Stimulated activated CD8-positive, alpha-beta memory T cell treated with anti-CD3 and anti-CD28 coated beads, Interleukin-7, amount 100 ng/mL, for 1 hour (primary cell): ENCODE results near the gene GBE1.

ENCODE experiments used
- DNase-seq, 2 donors: peaks; one replicate each; pipeline ENCODE4 v3.0.0-alpha.2; 2020; ENCODE audit warnings: low read depth in 2 of 2

Gene GBE1

GRCh38 chr3:81468391-81468790 is 293.1 kb downstream of the GBE1 start:
- DNase-seq: no peak

DNA sequence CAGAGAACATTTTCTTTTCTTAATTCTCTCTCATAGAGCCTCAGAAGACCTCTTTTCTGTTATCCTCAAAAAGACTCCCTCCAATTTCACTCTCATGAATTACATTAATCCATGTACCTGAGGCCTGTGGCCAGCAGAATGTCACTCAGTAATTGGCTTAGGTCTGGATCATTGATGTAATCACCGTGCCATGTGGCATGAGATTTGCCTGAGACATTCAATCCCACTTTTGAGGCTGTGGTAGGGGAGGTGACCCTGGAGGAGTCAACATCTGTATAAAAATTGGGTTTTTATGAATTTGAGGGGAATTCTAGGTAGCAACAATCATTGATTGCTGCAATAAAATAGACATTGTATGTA is 295.3 kb downstream of the GBE1 start:
- no peak for DNase-seq

DNA sequence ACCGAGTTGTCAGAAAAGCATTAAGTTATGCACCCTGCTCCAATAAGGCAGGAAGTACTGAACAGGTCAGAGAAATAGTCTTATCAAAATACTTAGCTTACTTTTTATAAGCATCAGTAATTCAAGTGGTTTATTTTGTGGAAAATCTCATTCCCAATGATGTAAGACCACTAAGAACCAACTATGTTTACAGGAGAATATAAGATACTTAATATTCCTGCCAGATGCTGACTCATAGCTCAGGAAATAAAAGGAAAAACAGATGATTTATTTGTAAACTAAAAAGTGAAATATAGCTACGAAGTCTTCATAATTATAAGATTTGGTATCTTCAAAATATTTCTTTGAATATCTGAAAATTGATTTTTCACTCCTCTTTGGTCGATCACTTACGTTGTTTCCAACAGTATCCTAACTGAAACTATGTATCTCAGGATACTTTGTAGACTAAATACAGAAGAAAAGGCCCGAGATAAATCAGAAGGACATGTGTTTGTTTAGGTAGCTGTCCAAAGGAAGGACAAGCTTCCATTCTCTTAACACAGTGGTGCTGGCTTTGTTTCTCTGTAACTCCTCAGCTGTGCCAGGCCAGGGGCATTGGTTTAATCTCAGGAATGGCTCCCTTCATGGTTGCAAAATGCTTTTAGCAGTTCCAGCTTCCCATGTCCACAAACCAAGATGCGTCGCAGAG is 295.8 kb downstream of the GBE1 start:
- DNase-seq: no peak

DNA sequence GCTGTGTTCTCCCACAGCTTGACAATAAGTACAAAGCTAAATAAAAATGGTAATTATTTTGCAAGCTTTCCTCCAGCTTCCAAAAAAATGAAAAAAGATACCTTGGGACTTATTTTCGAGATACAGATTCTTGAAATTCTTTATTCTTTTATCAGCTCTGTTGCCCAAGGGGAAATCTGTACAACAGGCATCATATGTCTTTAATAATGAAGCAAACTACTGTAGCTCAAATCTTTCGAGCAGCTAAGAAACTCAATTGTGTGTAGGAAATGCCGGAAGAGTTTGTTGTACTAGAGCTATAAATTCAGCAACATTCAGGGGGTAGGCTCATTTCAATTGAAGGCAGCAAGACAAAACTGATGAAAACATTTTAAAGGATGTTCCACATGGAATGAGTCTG is 297.7 kb downstream of the GBE1 start:
- DNase-seq: no peak

GRCh38 chr3:81462921-81463320 is 298.5 kb downstream of the GBE1 start:
- DNase-seq: no peak

GRCh38 chr3:81459733-81460132 is 301.7 kb downstream of the GBE1 start:
- DNase-seq: no peak

- no peak for DNase-seq
Measured at GRCh38 chr3:81452418-81452817, 309.0 kb downstream of the GBE1 start.

GRCh38 chr3:81451611-81452010 is 309.8 kb downstream of the GBE1 start:
- DNase-seq: no peak

DNA sequence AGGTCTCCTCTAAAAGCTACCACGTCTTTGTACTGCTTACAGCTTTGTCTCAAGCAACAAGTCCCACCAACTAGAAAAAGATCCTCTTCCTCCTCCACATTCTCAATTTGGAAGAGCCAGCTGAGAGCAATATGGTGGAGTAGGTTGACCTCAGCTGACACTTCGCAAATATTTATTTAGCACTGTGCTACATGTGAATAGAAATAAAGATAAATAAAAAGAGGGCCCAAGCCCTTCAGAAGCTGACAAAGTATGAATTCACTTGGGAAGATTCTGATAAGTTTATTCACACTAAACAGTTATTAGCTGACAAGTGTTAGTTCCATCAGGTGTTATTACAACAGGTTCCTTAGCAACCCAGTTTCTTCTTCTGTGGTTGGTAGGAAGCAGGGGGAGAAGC is 310.3 kb downstream of the GBE1 start:
- no peak for DNase-seq

GRCh38 chr3:81446806-81447205 is 314.6 kb downstream of the GBE1 start:
- no peak for DNase-seq

DNA sequence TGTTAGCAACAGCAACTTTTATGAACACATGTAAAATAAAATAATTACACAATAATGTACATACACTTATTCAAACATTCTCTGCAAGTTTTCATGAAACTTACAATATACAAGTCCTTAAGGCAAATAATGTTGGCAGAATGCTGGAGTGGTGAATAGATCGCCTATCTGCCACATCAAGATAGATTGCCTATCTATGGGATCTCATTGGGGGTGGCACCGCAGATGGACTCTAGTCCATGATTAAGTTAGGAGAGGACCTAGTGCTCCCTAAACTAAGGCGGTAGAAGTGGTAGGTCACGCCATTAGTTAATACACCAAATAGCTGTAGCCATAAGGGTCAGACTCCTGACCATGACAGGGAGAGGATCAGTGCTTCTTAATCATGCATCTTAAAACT is 315.7 kb downstream of the GBE1 start:
- DNase-seq: no peak

DNA sequence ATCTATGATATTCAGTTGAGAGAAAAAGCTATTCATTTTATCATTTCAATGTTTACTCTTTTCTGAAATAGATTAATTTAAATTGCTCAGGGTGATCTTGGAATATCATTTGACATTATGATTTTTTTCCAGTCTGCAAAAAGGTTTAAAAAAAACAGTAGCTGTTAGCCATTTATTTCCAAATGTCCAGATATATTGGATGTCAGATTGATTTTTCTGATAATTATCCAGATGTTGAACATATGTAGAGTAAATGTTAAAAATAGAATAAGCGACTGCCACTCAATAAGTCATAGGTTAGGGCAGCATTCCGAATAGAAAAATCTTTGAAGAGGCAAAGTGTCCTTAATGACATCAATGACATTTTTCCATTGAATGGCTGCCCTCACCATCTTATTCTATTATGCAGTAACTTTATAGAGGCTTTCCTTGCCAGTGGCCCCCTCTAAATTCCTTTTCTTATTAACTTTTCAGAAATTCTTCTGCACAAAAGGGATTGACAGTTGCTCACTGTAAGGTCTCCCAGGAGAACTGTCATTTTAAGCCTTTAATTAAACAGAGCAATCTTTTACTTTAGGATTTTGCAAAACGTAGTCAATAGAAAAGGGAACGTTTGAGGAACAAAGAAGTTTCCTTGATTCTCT is 316.5 kb downstream of the GBE1 start:
- no peak for DNase-seq

- no peak for DNase-seq
Measured at GRCh38 chr3:81443958-81444357, 317.5 kb downstream of the GBE1 start.

- no peak for DNase-seq
Measured at GRCh38 chr3:81443457-81443782, 318.0 kb downstream of the GBE1 start.

GRCh38 chr3:81442758-81443456 is 318.5 kb downstream of the GBE1 start:
- DNase-seq: no peak

DNA sequence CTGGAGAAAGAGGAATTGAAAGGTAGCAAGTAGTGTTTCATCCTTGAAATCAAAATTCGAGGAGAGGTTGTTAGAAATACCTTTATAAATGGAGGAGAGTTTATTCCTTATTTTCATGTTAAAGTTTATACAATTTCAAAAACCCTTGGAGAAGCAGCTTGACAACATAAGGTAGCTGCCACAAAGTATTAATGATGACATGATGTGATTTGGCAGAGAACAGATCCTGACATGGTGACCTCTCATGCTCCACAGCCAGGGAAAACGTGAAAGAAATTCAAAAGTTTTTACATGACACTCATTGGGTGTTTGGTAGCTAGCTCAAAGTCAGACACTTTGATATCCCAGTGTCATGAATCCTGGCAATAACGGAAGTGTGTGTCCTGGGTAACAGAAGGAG is 320.8 kb downstream of the GBE1 start:
- no peak for DNase-seq
